ENCODE data around the gene ADK.

Gene ADK

GRCh38 chr10:74262856-74263255 is 111.8 kb downstream of the ADK start:
- no peak for TF ChIP-seq CTCF (IDR thresholded peaks at IDR 0.05; ENCODE audit: insufficient read depth, low read length, missing control alignments)
- DNase-seq (ENCODE audit: low read depth, low spot score), result no peak
- CTCF ChIA-PET, result interaction anchor here (0.8 to 1.2 kb wide), 4 partner anchors 19 to 974 kb away, joined by 3 to 4 read pairs (median 3); a partner anchor contains a TSS
- POLR2A ChIA-PET, result no interaction called here
- no peak overlapping the region for H3K4me3 ChIP-seq (ENCODE audit: low read depth, low read length)

GRCh38 chr10:74263996-74264395 is 113.0 kb downstream of the ADK start:
- no peak overlapping the region for H3K4me3 ChIP-seq (ENCODE audit: low read depth, low read length)
- no peak for TF ChIP-seq CTCF (IDR thresholded peaks at IDR 0.05; ENCODE audit: insufficient read depth, low read length, missing control alignments)
- DNase-seq (ENCODE audit: low read depth, low spot score), result no peak
- ChIA-PET POLR2A (no interaction called here), CTCF (no interaction called here)

- DNase-seq (ENCODE audit: low read depth, low spot score), result no peak
- no peak for TF ChIP-seq CTCF (IDR thresholded peaks at IDR 0.05; ENCODE audit: insufficient read depth, low read length, missing control alignments)
- ChIA-PET CTCF (interaction anchor here (0.6 to 1.0 kb wide), 2 partner anchors 28 to 828 kb away, joined by 3 read pairs; no protein-coding TSS in a partner anchor), POLR2A (no interaction called here)
- no peak overlapping the region for H3K4me3 ChIP-seq (ENCODE audit: low read depth, low read length)
Observed at GRCh38 chr10:74272288-74272687, 121.3 kb downstream of the ADK start.

- POLR2A ChIA-PET, result no interaction called here
- TF ChIP-seq CTCF (IDR thresholded peaks at IDR 0.05; ENCODE audit: insufficient read depth, low read length, missing control alignments), result no peak
- no peak overlapping the region for H3K4me3 ChIP-seq (ENCODE audit: low read depth, low read length)
- no peak for DNase-seq (ENCODE audit: low read depth, low spot score)
- CTCF ChIA-PET, result interaction anchor here (0.6 to 2.0 kb wide), 5 partner anchors 9 to 950 kb away, joined by 3 to 9 read pairs (median 5); no protein-coding TSS in a partner anchor
Observed at GRCh38 chr10:74275755-74276290, 124.8 kb downstream of the ADK start.

- DNase-seq (ENCODE audit: low read depth, low spot score), result no peak
- ChIA-PET POLR2A (no interaction called here), CTCF (interaction anchor here (0.6 to 2.0 kb wide), 6 partner anchors 9 to 949 kb away, joined by 3 to 9 read pairs (median 4); no protein-coding TSS in a partner anchor)
- no peak for TF ChIP-seq CTCF (IDR thresholded peaks at IDR 0.05; ENCODE audit: insufficient read depth, low read length, missing control alignments)
- no peak overlapping the region for H3K4me3 ChIP-seq (ENCODE audit: low read depth, low read length)
Observed at GRCh38 chr10:74276416-74276815, 125.4 kb downstream of the ADK start.

GRCh38 chr10:74282151-74282847 is 131.3 kb downstream of the ADK start:
- TF ChIP-seq CTCF (IDR thresholded peaks at IDR 0.05; ENCODE audit: insufficient read depth, low read length, missing control alignments), result no peak
- peak; percentile 17 for DNase-seq (ENCODE audit: low read depth, low spot score)
- POLR2A ChIA-PET, result interaction anchor here (1.4 kb wide), 1 partner anchor 12 kb away, joined by 4 read pairs; no protein-coding TSS in a partner anchor
- CTCF ChIA-PET, result interaction anchor here (1.7 kb wide), 1 partner anchor 816 kb away, joined by 4 read pairs; no protein-coding TSS in a partner anchor
- H3K4me3 ChIP-seq (ENCODE audit: low read depth, low read length), result no peak overlapping the region
